Esophagus squamous epithelium (tissue), 4 donors: ENCODE measurements around the gene GREM1.

Experiments used
- CTCF ChIP-seq, 6 experiments: fragments of 450-650 bp in 4 of 6; fragments of 200-600 bp in 2 of 6; sonication (generic) in 2 of 6; IDR thresholded peaks; one replicate each; pipeline ENCODE4 v1.5.1; 2016 to 2019; ENCODE audit warnings: antibody characterized with exemption in 6 of 6, mild to moderate bottlenecking in 4 of 6, moderate library complexity in 4 of 6
- POLR2A ChIP-seq, 4 donors: fragments of 450-650 bp; IDR thresholded peaks; one replicate each; pipeline ENCODE4 v1.6.1; 2017; ENCODE audit warnings: antibody characterized with exemption in 4 of 4, mild to moderate bottlenecking in 4 of 4, moderate library complexity in 3 of 4

DNA sequence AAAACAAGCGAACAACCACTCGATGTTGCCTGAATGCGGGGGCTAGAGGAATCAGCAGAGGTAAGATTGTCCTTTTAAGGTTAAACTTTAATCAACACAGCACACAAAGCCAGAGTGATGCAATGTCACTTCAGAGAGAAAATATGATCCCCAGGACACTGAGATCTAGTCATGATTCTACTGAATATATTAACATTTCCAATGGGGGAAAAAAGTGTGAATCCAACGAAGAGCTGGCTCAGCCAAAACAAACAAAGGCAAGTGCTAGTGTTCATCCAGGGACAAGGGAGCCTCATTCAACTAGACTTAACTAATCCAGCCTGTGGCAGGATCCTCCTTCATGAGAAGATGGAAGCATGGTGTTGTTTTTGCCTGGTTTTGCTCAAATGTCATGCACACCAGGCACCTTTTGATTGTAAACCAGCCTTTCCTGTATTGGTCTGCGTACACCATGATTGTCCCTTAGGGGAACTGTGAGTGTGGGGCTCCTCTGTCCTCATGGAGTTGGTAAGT is 40.5 kb upstream of the GREM1 start:
- TF ChIP-seq CTCF (IDR thresholded peaks at IDR 0.05) (no peak), POLR2A (IDR thresholded peaks at IDR 0.05) (no peak)
